Liver (tissue), 9 donors: ENCODE measurements around the gene AMZ1. TPM values are rescaled to one million over a fixed set of nuclear protein-coding genes. Genes with fewer than 3 reads are reported as not detected.

Experiments
- DNase-seq: peaks from one replicate; pipeline ENCODE4 v3.0.0-alpha.2; 2017; ENCODE audit warnings: low spot score
- H3K27ac ChIP-seq, 2 donors: one replicate each; pipeline ENCODE4 v1.7.0; 2013; ENCODE audit warnings: inconsistent platforms in 2 of 2, low read length in 2 of 2, control low read depth in 1 of 2, low read depth in 1 of 2, mild to moderate bottlenecking in 1 of 2
- H3K27me3 ChIP-seq, 4 donors: one replicate each; pipeline versions ENCODE4 v1.6.1 to v1.7.0; 2013; ENCODE audit warnings: low read length in 3 of 4, inconsistent platforms in 1 of 4, mild to moderate bottlenecking in 1 of 4, moderate library complexity in 1 of 4; ENCODE audit not compliant: control insufficient read depth in 4 of 4, insufficient read depth in 4 of 4
- H3K36me3 ChIP-seq, 4 donors: one replicate each; pipeline versions ENCODE4 v1.6.1 to v1.7.0; 2013; ENCODE audit warnings: low read length in 3 of 4, mild to moderate bottlenecking in 3 of 4, low read depth in 1 of 4, moderate library complexity in 1 of 4; ENCODE audit not compliant: control insufficient read depth in 4 of 4, insufficient read depth in 3 of 4
- H3K4me1 ChIP-seq, 4 donors: one replicate each; pipeline versions ENCODE4 v1.6.1 to v1.7.0; 2013; ENCODE audit warnings: low read length in 3 of 4, mild to moderate bottlenecking in 3 of 4, moderate library complexity in 1 of 4; ENCODE audit not compliant: control insufficient read depth in 4 of 4, insufficient read depth in 4 of 4
- H3K4me3 ChIP-seq, 3 donors: one replicate each; pipeline versions ENCODE4 v1.6.1 to v1.7.0; 2013; ENCODE audit warnings: low read length in 3 of 3, control low read depth in 1 of 3, low read depth in 1 of 3, mild to moderate bottlenecking in 1 of 3
- H3K9ac ChIP-seq, 2 donors: one replicate each; pipeline ENCODE4 v1.7.0; 2013; ENCODE audit warnings: low read length in 2 of 2, mild to moderate bottlenecking in 2 of 2, moderate library complexity in 2 of 2, control low read depth in 1 of 2, low read depth in 1 of 2
- H3K9me3 ChIP-seq, 4 donors: one replicate each; pipeline versions ENCODE4 v1.6.1 to v1.7.0; 2013; ENCODE audit warnings: low read length in 3 of 4; ENCODE audit not compliant: control insufficient read depth in 4 of 4
- EGR1 ChIP-seq, 2 donors: IDR thresholded peaks; 2 replicates each; pipeline ENCODE4 v1.6.1; 2016 to 2018; ENCODE audit warnings: antibody characterized with exemption in 2 of 2, low read depth in 2 of 2
- HNF4G ChIP-seq: IDR thresholded peaks from 2 replicates; pipeline ENCODE4 v1.6.1; 2016; ENCODE audit warnings: antibody characterized with exemption
- NR2F2 ChIP-seq: IDR thresholded peaks from 2 replicates; pipeline ENCODE4 v1.6.1; 2016; ENCODE audit warnings: antibody characterized with exemption
- RAD21 ChIP-seq, 2 donors: IDR thresholded peaks; 2 replicates each; pipeline ENCODE4 v1.6.1; 2016; ENCODE audit warnings: antibody characterized with exemption in 2 of 2, mild to moderate bottlenecking in 2 of 2
- SP1 ChIP-seq: IDR thresholded peaks from 2 replicates; pipeline ENCODE4 v1.6.1; 2018; ENCODE audit warnings: antibody characterized with exemption, mild to moderate bottlenecking
- TAF1 ChIP-seq: conservative IDR thresholded peaks from 2 replicates; pipeline ENCODE4 v1.6.1; 2016; ENCODE audit warnings: antibody characterized with exemption, mild to moderate bottlenecking
- WGBS: extraction: QIAGEN DNeasy Blood & Tissue Kit; methylation state at CpG from one replicate; pipeline ENCODE4 v1.1.7; 2013; 5-methylcytosine and 5-hydroxymethylcytosine counted together
- polyA plus RNA-seq, 2 donors: library from polyadenylated mRNA; stranded (reverse) in 1 of 2; unstranded in 1 of 2; fragments of 200-250 nt in 1 of 2; fragments of >200 nt in 1 of 2; fragmentation: Nextera tagmentation in 1 of 2; extraction: Ambion mirVana in 1 of 2; gene quantifications; one replicate each; pipeline versions ENCODE4 v1.2.1 to v1.2.3, GENCODE V29; 2013 to 2015
- total RNA-seq, 2 donors: library from RNA; depleted of rRNA; stranded (reverse); fragments of >200 nt; gene quantifications; one replicate each; pipeline ENCODE4 v1.2.3, GENCODE V29; 2014
- TF ChIP-seq, protein P1 (sequence below): IDR thresholded peaks from 2 replicates; pipeline ENCODE4 v1.6.1; 2016; ENCODE audit warnings: antibody characterized with exemption, mild to moderate bottlenecking
- TF ChIP-seq, protein P2 (sequence below): IDR thresholded peaks from 2 replicates; pipeline ENCODE4 v1.6.1; 2016; ENCODE audit warnings: antibody characterized with exemption
- TF ChIP-seq, protein P3 (sequence below): fragments of 150-350 bp; IDR thresholded peaks from 2 replicates; pipeline ENCODE4 v1.5.1; 2017; ENCODE audit warnings: improper control_type of control experiment, low read depth, low read length; ENCODE audit not compliant: missing input control
- TF ChIP-seq, protein P4 (sequence below): IDR thresholded peaks from 2 replicates; pipeline ENCODE4 v1.6.1; 2016; ENCODE audit warnings: antibody characterized with exemption
- donor health status: healthy.
- donor health status: healthy.
- donor health status: healthy.
- donor health status: healthy.
- donor health status: healthy.

AMZ1 gene
- total and polyA plus RNA-seq, 4 donors = 0.10 to 1.3 (median 1.1) TPM; not detected in 1

DNA sequence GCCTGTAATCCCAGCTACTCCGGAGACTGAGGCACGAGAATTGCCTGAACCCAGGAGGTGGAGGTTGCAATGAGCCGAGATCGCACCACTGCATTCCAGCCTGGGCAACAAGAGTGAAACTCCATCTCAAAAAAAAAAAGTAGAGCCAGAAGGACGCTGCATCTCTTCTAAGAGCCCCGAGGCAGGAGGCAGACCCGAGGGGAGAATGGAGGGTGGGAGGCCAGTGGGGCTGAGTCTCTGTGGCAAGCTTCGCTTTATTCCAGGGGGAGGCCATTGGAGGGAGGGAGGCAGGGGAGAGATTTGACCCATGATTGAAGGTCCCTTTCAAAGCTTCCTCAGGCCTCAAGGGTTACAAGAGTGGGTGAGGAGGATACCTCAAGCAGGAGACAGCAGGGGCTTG, 37.6 kb upstream of the AMZ1 start:
- Histone ChIP-seq H3K27ac (no peak overlapping the region), H3K9me3 (no peaks in the 10 kb centered on the region), H3K36me3 (peaks cover 0 to 16% (median 8%) of the 10 kb centered on the region in 4 donors), H3K9ac (no peak overlapping the region), H3K4me1 (no peaks in the 10 kb centered on the region), H3K27me3 (no peaks in the 10 kb centered on the region), H3K4me3 (no peak overlapping the region)
- WGBS = 89% methylated on average over 8 of the region's 8 CpGs
- TF ChIP-seq, protein P1, sequence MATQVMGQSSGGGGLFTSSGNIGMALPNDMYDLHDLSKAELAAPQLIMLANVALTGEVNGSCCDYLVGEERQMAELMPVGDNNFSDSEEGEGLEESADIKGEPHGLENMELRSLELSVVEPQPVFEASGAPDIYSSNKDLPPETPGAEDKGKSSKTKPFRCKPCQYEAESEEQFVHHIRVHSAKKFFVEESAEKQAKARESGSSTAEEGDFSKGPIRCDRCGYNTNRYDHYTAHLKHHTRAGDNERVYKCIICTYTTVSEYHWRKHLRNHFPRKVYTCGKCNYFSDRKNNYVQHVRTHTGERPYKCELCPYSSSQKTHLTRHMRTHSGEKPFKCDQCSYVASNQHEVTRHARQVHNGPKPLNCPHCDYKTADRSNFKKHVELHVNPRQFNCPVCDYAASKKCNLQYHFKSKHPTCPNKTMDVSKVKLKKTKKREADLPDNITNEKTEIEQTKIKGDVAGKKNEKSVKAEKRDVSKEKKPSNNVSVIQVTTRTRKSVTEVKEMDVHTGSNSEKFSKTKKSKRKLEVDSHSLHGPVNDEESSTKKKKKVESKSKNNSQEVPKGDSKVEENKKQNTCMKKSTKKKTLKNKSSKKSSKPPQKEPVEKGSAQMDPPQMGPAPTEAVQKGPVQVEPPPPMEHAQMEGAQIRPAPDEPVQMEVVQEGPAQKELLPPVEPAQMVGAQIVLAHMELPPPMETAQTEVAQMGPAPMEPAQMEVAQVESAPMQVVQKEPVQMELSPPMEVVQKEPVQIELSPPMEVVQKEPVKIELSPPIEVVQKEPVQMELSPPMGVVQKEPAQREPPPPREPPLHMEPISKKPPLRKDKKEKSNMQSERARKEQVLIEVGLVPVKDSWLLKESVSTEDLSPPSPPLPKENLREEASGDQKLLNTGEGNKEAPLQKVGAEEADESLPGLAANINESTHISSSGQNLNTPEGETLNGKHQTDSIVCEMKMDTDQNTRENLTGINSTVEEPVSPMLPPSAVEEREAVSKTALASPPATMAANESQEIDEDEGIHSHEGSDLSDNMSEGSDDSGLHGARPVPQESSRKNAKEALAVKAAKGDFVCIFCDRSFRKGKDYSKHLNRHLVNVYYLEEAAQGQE = no peak
- TF ChIP-seq, protein P2, sequence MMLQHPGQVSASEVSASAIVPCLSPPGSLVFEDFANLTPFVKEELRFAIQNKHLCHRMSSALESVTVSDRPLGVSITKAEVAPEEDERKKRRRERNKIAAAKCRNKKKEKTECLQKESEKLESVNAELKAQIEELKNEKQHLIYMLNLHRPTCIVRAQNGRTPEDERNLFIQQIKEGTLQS = no peak
- TF ChIP-seq, protein P3, sequence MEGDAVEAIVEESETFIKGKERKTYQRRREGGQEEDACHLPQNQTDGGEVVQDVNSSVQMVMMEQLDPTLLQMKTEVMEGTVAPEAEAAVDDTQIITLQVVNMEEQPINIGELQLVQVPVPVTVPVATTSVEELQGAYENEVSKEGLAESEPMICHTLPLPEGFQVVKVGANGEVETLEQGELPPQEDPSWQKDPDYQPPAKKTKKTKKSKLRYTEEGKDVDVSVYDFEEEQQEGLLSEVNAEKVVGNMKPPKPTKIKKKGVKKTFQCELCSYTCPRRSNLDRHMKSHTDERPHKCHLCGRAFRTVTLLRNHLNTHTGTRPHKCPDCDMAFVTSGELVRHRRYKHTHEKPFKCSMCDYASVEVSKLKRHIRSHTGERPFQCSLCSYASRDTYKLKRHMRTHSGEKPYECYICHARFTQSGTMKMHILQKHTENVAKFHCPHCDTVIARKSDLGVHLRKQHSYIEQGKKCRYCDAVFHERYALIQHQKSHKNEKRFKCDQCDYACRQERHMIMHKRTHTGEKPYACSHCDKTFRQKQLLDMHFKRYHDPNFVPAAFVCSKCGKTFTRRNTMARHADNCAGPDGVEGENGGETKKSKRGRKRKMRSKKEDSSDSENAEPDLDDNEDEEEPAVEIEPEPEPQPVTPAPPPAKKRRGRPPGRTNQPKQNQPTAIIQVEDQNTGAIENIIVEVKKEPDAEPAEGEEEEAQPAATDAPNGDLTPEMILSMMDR = no peak
- TF ChIP-seq HNF4G = no peak
- no peak for TF ChIP-seq SP1
- TF ChIP-seq EGR1 (IDR thresholded peaks at IDR 0.05; ENCODE audit: low read depth in 2 of 2) = no peak
- TF ChIP-seq NR2F2 = no peak
- no peak for TF ChIP-seq TAF1
- DNase-seq = no peak

DNA sequence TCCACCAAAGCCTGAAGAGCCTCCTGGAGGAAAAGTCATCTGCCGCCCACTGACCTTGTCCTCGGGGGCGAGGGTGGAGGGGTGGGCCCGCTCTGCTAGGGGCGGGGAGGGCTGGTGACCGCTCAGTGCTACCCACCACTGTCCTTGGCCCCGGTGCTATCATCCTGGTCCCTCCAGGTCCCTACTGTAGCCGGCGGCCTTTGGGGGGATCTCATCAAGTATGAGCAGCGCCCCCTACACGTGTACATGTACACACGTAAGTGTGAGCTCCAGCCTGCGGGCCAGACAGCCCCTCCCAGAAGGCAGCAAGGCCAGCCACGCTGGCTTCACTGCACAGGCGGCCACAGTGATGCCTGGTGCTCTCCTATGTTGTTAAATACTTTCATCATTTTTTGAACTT, 36.7 kb upstream of the AMZ1 start:
- 91% methylated on average over 15 of the region's 15 CpGs for WGBS
- H3K9ac ChIP-seq = no peak overlapping the region
- H3K27ac ChIP-seq = no peak overlapping the region
- H3K4me3 ChIP-seq = no peak overlapping the region
- DNase-seq = no peak
- no peak for TF ChIP-seq RAD21 (IDR thresholded peaks at IDR 0.05)
- TF ChIP-seq, protein P4, sequence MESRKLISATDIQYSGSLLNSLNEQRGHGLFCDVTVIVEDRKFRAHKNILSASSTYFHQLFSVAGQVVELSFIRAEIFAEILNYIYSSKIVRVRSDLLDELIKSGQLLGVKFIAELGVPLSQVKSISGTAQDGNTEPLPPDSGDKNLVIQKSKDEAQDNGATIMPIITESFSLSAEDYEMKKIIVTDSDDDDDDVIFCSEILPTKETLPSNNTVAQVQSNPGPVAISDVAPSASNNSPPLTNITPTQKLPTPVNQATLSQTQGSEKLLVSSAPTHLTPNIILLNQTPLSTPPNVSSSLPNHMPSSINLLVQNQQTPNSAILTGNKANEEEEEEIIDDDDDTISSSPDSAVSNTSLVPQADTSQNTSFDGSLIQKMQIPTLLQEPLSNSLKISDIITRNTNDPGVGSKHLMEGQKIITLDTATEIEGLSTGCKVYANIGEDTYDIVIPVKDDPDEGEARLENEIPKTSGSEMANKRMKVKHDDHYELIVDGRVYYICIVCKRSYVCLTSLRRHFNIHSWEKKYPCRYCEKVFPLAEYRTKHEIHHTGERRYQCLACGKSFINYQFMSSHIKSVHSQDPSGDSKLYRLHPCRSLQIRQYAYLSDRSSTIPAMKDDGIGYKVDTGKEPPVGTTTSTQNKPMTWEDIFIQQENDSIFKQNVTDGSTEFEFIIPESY = no peak
- peaks cover 0 to 18% (median 8%) of the 10 kb centered on the region in 4 donors for H3K36me3 ChIP-seq
- no peaks in the 10 kb centered on the region for H3K4me1 ChIP-seq
- no peaks in the 10 kb centered on the region for H3K9me3 ChIP-seq
- no peaks in the 10 kb centered on the region for H3K27me3 ChIP-seq
